ENCODE data around the gene PARD6A.

DNA sequence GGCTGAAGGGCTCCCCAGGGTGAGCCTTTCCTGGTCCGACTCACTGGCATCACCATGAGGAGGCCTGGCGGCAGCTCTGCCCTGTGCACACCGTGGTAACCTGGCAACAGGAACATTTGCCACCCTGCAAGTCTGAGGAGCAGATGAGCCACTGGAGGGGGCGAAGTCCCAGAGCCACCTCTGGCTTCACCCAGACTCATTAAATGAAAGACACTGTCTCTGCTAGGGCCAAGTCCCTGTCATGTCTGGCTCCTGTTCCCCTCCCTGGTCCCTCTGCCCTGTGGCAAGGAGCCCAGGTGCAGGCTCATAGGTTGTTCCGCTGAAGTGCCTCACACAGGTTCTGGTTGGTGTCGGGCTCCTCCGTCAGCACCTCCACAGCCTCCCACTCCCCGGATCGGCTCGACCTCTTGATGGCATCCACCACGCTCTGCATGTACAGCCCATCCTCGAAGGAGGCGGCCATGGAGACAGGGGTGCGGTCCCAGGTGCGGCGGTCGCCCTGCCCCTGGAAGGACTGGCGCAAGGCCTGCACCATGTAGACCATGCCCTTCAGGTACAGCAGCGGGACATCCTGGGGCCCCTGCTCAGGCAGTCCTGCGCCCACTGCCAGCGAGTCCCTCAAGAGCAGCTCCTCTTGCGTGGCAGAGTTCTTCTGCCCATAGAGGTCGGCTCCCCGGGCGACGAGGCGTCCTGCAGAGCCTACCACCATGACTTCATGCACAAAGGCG is 14.3 kb downstream of the PARD6A start:
- no peak for TF ChIP-seq CEBPB (IDR thresholded peaks at IDR 0.05; ENCODE audit: borderline replicate concordance, low read depth, low read length)
- no peak for TF ChIP-seq CBX1 (IDR thresholded peaks at IDR 0.05; ENCODE audit: low read depth)
- TF ChIP-seq DMAP1 (CRISPR knock-in tag; IDR thresholded peaks at IDR 0.05): no peak
- no peak for TF ChIP-seq CENPX (CRISPR knock-in tag; IDR thresholded peaks at IDR 0.05)
- TF ChIP-seq PRPF4 (IDR thresholded peaks at IDR 0.05; ENCODE audit: low read depth, low read length, poor library complexity, severe bottlenecking): no peak
- TF ChIP-seq NR2F6 (IDR thresholded peaks at IDR 0.05): no peak
- no peak for TF ChIP-seq NR2F6 (CRISPR knock-in tag; IDR thresholded peaks at IDR 0.05)
- TF ChIP-seq SMARCC2 (IDR thresholded peaks at IDR 0.05): no peak

All from HepG2 (cell line).